Astrocyte of the hippocampus (primary cell): ENCODE results near the gene KDM5D.

Experiments
- DNase-seq: peaks from one replicate; pipeline ENCODE4 v3.0.0; 2011; ENCODE audit warnings: low read depth, low spot score

Gene KDM5D

GRCh38 chrY:19744381-19745378 is at the start of gene KDM5D:
TSS of gene KDM5D (minus strand) at chrY:19744726. CDS start at chrY:19744534, 192 bp downstream.
- DNase-seq, result no peak

DNA sequence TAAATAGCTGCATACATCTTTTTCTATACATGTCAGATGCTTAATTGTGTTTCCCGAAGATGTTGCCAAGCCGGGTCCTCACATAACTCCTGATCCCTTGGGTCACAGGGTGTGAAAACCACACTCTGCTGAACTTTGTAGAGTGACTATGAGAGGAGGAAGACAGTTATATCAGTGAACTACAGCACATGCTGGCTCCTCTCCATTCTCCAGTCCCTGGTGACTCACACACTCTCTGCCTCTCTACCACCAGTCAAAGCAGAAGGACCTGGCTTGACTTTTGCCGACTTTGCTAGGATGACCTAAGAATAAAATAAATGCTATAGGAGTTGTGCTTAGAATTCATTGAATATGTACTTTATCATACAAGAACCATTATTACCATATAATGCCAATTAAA is 23.8 kb upstream of the KDM5D start:
- no peak for DNase-seq

DNA sequence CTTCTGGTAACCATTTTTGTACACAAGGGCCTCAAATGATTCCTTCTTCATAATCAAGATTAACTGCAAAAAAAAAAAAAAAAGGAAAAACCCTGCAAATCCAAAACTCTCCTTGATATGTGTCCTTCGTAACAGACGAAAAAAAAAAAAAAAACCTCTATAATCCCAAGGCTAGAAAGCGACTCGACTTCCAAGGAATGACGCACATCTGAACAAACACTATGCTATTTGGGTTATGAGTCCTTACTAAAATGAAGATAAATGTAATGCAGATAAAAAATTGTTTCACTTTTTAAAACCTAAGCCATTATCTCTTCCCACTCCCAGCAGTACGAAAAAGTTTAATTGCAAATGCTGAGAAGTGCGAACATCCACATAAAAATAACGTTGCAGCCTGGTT is 1.2 kb downstream of the KDM5D start:
- no peak for DNase-seq

GRCh38 chrY:19742153-19742552 is 2.4 kb downstream of the KDM5D start:
- DNase-seq, result no peak

DNA sequence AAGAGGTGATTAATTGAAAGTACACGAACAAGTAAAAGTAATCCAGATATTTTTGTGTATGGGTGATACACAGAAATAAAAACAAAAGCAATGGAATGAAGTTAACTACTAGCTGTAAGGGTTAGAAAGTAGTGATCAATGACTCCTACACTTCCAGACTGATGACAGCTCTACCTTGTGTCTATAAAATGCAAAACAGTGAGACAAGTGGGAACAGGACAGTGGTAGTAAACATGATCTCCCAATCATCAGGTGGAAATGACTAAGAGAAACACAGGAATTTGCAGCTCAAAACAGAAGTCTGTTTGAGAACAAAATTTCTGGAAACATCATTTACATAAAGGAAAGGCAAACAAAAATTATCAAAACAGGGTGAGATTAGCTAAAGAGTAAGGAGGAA is 10.1 kb downstream of the KDM5D start:
- no peak for DNase-seq

DNA sequence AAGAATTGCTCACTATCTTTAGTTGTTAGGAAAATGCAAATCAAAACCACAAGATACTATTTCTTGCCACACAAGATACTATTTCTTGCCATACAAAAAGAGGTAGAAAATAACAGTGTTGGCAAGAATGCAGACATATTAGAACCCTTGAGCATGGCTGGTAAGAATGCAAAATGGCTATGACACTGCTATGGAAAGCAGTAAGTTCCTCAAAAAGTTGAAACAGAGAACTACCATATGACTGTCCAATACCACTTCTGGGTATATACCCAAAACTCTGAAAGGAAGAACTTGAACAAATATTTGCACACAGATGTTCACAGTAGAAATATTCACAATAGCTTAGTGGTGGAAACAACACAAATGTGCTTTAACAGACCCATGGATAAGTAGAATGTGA is 26.6 kb downstream of the KDM5D start:
- DNase-seq, result no peak

DNA sequence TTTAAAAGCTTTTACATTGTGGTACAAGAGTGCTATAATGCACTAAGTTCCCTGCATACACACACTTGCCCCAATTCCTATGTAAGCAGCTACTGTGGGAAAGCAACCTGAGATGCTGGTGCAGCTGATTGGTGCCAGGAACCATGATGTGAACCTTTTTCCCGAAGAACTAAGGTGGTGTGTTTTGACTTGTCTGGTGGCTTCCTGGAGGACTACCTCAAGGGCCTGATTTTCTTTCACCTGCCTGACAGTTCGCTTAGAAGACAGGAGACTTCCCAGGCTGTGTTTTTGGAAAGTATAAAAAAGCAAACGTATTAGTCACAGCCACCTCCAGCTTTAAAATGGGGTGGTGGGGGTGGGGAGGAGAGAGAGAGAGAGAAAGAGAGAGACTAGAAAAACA is 27.4 kb downstream of the KDM5D start:
- DNase-seq, result no peak

DNA sequence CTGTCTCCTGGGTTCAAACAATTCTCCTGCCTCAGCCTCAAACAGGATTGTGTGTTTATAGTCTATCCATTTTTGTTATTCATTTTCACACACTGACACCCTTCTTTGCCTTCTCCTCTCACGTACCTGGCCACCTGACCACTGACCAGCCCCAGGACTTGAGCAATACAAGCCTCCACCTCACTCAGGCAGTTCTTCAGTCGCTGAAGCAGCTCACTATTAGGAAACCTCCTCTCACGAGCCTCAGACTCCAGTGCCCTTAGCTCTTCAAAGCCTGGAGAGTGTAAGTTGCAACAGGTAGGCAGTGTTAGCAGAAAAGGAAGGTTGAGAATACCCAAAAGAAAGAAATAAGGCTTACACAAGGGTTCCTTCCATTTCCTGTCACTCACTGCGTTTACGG is 29.3 kb downstream of the KDM5D start:
- DNase-seq, result no peak

DNA sequence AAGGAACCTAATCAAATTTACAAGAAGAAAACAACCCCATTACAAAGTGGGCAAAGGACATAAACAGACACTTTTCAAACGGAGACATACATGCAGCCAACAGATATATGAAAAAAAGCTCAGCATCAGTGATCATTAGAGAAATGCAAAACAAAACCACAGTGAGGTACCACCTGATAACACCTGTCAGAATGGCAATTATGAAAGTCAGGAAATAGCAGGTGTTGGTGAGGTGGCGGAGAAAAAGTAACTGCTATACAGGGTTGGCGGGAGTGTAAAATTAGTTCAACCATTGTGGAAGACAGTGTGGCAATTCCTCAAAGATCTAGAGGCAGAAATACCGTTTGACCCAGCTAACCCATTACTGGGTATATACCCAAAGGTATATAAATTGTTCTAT is 31.1 kb downstream of the KDM5D start:
- no peak for DNase-seq

DNA sequence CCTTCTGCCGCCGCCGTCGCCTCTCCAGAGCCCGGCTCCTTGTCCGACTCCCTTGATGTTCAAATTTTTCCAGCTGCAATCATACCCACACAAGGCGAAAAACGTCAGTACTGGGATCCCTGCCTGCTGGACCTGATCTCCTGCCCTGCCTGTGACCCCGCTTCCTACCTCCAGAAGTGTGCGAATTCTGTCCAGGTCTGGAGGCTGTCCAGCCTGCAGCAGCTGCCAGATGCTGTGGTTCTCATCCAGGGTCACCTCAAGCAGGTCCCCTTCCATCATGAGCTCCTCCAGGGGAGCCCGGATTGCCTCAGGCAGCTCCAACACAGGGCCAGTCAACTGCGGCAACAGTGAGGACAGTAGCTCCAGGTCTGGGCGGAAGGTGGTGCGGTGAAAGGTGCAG is 38.3 kb downstream of the KDM5D start:
- no peak for DNase-seq

DNA sequence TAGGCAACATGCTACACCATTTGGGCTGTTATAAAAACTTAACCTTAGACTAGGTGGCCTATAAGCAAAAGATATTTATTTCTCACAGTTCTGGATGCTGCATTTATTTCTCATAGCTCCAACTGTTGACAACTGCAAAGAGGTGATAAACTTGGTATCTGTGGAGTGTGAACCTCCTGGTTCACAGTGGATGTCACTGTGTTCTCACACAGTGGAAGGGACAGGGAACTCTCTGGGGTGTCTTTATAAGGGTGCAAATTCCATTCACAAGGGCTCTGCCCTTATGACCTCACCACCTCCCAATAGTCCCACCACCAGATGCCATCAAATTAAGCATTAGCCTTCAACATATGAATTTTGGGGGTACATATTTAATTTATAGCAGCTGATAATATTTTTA is 46.0 kb downstream of the KDM5D start:
- no peak for DNase-seq

- DNase-seq, result no peak
These were observed 63.7 kb downstream of the KDM5D start for GRCh38 chrY:19680821-19681220.
